Subcutaneous adipose tissue (tissue), 4 donors: ENCODE results near the gene NUCB1. TPM values are rescaled to one million over a fixed set of nuclear protein-coding genes. Genes with fewer than 3 reads are reported as not detected.

Experiments
- total RNA-seq, 4 donors: library from RNA; depleted of rRNA; stranded (reverse); fragments of >200 nt; gene quantifications; one replicate each; pipeline ENCODE4 v1.1.0, GENCODE V29; 2016
- TF ChIP-seq, protein P1 (sequence below): fragments of 450-650 bp; IDR thresholded peaks from one replicate; pipeline ENCODE4 v1.5.1; 2016; ENCODE audit warnings: low read depth, mild to moderate bottlenecking, control low read depth, antibody characterized with exemption, moderate library complexity

The NUCB1 gene
- total RNA-seq, 4 donors from 2014 or later: 128 to 480 (median 313) TPM

DNA sequence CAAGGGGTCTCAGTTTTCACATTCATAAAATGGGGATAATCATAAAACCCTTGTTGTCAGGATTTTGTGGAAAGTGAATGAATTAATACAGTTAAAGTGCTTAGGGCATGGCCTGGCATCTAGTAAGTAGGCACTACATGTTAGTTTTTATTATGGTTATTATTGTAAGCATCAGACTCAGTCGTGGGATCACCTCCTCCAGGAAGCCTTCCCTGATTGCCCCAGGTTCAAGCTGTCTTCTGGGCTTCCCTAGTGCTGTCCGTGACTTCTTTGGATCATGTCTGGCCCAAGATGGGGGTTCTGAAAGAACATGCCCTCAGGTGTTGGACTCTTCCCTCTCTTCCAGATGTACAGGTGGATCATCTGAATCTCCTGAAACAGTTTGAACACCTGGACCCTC is 10.7 kb downstream of the NUCB1 start:
- TF ChIP-seq, protein P1, sequence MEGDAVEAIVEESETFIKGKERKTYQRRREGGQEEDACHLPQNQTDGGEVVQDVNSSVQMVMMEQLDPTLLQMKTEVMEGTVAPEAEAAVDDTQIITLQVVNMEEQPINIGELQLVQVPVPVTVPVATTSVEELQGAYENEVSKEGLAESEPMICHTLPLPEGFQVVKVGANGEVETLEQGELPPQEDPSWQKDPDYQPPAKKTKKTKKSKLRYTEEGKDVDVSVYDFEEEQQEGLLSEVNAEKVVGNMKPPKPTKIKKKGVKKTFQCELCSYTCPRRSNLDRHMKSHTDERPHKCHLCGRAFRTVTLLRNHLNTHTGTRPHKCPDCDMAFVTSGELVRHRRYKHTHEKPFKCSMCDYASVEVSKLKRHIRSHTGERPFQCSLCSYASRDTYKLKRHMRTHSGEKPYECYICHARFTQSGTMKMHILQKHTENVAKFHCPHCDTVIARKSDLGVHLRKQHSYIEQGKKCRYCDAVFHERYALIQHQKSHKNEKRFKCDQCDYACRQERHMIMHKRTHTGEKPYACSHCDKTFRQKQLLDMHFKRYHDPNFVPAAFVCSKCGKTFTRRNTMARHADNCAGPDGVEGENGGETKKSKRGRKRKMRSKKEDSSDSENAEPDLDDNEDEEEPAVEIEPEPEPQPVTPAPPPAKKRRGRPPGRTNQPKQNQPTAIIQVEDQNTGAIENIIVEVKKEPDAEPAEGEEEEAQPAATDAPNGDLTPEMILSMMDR: no peak

DNA sequence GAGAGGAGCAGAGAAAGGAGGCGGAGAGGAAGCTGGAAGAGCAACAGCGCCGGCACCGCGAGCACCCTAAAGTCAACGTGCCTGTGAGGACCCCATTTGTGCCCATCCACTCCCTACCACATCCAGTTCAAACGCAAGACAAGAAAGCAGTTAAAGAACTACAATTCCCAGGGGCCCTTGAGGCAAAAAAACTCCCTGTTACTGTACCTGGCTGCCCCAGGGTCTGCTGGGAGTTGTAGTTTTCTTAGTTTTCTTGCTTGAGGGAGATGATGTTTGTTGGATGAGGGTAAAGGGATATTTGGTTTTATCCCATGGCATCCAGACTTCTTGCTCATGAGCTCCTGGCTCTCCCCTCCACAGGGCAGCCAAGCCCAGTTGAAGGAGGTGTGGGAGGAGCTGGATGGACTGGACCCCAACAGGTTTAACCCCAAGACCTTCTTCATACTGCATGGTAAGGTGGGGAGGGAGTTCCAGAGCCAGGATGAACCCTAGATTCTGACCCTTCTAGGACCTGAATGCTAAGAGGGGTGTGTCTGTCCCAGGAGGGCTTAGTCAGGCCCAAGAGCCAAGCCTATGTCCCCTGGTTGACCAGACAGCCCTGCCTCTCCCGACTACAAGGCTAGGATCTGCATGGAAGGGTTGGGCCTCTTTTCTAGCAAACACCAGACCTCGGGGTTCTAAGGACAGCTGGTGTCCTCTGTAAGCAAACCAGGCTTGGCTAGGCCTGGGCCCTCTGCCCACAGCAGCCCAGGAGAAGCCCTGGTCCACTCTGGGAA is 13.2 kb downstream of the NUCB1 start:
- TF ChIP-seq, protein P1: no peak

- TF ChIP-seq, protein P1: no peak
Measured at GRCh38 chr19:48914181-48914580, 14.1 kb downstream of the NUCB1 start.

DNA sequence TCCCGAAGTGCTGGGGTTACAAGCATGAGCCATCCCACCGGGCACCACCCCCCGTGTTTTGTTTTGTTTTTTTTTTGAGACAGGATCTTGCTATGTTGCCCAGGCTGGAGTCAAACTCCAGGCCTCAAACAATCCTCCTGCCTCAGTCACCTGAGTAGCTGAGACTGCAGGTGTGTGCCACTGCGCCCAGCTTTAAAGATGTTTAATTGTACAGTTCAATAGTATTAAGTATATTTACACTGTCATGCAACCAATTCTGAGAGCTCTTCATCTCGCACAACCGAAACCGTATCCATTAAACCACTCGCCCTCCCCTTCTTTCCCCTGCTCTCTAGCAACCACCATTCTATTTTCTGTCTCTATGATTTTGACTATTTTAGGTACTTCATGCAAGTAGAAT is 15.6 kb downstream of the NUCB1 start:
- TF ChIP-seq, protein P1: no peak

- TF ChIP-seq, protein P1: no peak
Measured at GRCh38 chr19:48918071-48918470, 18.0 kb downstream of the NUCB1 start.

DNA sequence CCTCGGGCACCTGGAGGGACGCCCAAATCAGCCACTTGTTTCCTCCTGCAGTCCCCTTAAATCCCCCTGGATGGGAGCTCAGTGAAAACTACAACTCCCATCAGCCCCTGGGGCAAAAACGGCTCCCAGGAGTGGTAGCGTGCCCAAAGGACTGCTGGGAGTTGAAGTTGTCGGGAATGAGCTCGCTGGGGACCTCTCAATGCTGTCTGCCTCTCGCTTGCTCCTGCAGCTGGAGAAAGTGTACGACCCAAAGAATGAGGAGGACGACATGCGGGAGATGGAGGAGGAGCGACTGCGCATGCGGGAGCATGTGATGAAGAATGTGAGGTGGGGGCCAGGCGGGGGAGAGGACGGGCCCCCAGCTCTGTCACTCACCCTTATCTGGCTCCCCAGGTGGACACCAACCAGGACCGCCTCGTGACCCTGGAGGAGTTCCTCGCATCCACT is 18.7 kb downstream of the NUCB1 start:
- TF ChIP-seq, protein P1: no peak

DNA sequence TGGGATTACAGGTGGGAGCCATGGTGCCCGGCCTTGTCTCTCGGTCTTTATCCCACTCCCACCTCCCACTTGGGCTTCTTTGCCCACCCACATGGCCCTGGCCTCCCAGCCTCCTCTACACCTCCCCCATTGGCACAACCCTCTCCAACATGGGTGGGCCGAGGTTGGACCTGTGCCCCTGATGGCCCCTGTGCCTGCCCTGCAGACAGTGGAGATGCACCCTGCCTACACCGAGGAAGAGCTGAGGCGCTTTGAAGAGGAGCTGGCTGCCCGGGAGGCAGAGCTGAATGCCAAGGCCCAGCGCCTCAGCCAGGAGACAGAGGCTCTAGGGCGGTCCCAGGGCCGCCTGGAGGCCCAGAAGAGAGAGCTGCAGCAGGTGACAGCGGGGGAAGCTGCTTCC is 20.8 kb downstream of the NUCB1 start:
- TF ChIP-seq, protein P1: no peak
